Measurements from ENCODE around the gene NFATC1.

GRCh38 chr18:79386547-79386946 is 9.2 kb upstream of the NFATC1 start:
- TF ChIP-seq POLR2A (IDR thresholded peaks at IDR 0.05) (no peak), CTCF (IDR thresholded peaks at IDR 0.05 in 4 of 5, conservative IDR thresholded peaks at IDR 0.05 in 1 of 5) (no peak)
